ENCODE data around the gene BAHD1.
A peak's percentile ranks its signal among the peaks of the same experiment; 100 is the strongest.

BAHD1 gene

DNA sequence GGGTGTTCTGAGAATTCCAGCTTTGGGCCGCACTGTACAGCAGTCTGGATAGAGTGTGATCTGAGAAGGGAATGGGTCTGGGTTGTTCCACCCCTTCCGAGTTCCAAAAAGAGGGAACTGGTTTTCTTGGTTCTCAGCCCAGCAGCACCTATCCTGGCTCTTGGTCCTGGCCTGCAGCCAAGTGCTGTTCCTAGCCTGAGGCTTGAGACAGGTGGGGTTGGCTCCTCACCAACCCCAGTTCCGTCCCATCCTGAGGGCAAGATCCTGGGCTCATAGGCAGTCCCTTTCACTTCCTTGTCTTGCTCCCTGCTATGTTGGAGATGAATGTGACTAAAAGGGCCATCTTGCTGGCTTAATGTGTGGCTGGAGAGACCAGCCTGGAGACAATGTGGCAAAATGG is 20.0 kb upstream of the BAHD1 start:
- peak in 1 of 42 donors; percentile 48 for DNase-seq

DNA sequence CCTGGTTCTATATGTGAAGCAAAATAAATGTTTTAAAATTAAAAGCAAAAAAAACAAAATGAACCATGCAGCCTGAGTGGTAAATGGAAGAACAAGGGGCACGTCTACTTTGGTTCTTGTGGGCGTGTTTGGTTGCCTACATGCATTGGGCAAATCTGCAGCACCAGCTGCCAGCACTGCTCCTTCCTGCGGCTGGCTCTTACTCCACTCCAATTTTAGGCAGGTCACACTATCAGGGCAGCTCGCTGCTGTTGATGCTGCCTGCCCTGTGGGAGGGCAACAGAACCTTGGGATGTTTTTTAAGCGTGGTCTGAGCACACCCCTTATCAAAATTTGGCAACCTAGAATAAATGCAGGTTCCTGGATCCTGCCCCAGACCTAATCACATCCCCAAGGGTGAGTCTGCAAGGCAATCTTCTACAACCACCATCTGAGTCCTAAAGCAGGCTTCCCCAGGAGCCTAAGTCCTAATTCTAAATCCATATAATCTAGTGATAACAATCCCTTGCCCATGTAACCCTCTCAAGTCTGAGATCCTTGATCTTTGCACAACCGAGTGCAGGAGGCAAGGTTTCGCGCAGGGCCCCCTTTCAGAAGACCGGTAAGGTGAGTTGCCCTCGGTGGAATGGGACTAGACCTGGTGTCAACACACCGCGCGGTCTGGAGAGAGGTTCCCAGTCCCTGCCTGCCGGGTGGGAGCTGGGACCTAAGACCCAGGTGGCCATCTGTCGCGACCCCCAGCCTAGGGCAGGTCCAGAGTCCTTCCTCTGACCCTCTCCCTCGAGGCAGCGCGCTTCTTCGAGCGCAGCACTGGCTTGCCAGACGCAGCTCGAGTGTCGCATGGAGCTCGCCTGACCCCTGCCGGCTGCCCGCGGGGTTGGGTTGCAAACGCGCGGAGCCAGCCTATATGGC is 19.3 kb upstream of the BAHD1 start:
- intact Hi-C loops (cut with DNase I) = loop anchor here (5.0 kb wide), 2 partner anchors 79 to 144 kb away; partner anchors contain the start of gene CCDC9B
- DNase-seq = peak; percentile 67 to 93 (median 85)

More for the DNA sequence above, 20.0 kb upstream of the BAHD1 start:
- intact Hi-C loops (cut with DNase I) = loop anchor here (5.0 kb wide), 2 partner anchors 78 to 143 kb away; partner anchors contain the start of gene CCDC9B

DNA sequence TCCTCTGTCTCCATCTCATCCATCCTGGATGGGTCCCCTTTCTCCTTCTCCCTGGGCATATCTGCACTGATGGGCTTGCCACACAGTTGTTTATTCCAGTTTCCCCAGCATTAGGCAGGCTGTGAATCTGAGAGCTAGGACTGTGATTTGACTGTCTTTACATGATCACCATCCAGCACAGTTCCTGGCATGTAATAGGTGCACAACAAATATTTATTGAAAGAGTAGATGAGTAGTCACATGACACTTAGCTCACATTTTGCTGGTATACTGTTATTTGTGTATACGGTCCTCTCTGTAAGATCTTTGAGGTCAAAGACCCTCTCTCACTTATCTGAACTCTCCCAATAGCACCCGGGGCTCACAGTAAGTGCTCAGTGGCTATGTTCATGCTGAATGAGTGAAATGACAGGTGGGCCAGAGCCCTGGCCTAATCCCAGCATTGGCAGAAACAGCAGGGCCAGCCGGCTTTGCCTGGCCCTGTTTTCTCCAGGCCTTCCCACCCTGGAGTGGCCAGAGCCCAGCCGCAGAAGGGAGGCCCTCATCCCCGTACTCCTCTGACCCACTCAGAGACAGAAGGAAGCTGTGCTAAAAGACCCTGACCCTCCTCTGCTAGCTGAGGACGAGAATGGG is 16.2 kb upstream of the BAHD1 start:
- no peak for DNase-seq
- intact Hi-C loops (cut with DNase I) = loop anchor here (5.0 kb wide), 2 partner anchors 82 to 147 kb away; partner anchors contain the start of gene CCDC9B

DNA sequence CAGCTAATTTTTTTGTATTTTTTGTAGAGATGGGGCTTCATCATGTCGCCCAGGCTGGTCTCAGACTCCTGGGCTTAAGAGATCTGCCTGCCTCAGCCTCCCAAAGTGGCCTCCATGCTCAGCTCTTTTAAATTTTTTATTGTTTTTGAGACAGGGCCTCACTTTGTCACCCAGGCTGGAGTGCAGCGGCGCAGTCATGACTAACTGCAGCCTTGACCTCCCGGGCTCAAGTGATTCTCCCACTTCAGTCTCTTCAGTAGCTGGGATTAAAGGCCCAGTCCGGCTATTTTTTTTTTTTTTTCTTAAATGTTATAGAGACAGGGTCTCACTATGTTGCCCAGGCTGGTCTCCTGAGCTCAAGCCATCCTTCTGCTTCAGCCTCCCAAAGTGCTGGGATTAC is 15.1 kb upstream of the BAHD1 start:
- intact Hi-C loops (cut with DNase I) = no loop called here

DNA sequence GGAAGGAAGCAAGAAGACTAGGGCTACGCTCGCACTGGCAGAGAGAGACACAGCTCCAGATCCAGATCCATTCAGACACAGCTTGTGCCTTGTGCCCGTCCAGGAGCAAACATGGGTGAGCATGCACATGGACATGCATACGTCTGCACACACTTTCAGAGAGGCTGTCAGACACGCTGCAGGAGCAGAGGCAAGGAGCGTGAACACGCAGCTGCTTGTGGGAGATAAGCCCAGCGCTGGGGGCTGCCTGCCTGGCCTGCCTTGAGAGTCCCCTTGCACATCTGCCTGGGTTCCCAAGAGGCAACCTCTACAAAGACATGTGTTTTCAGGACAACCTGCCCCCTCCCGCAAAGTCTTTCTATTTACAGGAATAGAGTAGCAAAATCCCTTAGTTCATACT is 13.6 kb upstream of the BAHD1 start:
- intact Hi-C loops (cut with DNase I) = no loop called here
- DNase-seq = no peak

More for the DNA sequence above, 15.1 kb upstream of the BAHD1 start:
- no peak for DNase-seq

DNA sequence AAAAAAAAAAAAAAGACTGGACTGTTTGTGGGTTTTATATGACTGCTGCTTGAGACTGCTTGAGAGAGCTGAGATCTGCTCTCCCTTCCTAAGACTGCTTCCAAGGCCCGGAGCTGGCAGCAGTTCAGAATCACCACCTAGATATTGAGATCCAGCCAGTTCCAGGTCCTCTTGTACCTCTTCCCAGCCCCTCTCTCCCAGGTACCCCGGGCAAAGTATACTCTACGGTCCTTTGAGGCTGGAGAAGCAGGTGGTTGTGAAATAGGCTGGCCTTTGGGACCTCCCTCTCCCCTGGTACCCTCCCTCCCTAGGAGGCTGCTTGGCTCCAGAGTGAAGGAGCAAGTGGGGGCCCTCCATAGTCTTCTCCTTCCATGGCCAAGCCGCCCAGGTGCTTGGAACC is 12.6 kb upstream of the BAHD1 start:
- intact Hi-C loops (cut with DNase I) = no loop called here
- DNase-seq = no peak

DNA sequence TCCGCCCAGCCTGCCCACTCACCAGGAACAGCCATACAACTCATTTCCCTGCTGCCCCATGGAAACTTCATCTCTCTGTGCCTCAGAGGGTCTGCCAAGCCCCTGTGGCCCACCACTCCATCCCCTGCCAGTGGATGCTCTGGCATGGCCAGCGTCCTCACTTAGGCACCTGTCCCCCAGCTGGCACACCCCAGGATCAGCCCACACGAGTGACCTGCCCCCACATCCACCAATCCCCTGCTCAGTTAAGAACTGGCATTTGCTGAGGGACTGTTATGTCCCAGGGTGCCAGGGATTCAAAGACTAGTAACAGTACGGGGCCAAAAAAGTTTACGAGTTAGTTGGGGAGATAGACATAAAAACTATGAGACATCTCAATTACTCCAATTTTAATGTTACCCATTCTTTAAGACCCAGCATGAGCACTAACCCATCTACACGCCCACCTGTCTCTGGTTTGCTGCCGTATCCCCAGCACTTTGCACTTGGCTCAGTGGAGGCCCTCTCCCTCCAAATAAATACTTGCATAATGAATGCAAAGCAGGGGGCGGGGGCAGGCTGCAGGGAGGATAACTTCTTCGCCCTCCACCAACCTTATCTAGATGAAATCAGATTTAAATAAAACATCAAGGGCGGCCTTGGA is 11.6 kb upstream of the BAHD1 start:
- intact Hi-C loops (cut with DNase I) = no loop called here
- no peak for DNase-seq

DNA sequence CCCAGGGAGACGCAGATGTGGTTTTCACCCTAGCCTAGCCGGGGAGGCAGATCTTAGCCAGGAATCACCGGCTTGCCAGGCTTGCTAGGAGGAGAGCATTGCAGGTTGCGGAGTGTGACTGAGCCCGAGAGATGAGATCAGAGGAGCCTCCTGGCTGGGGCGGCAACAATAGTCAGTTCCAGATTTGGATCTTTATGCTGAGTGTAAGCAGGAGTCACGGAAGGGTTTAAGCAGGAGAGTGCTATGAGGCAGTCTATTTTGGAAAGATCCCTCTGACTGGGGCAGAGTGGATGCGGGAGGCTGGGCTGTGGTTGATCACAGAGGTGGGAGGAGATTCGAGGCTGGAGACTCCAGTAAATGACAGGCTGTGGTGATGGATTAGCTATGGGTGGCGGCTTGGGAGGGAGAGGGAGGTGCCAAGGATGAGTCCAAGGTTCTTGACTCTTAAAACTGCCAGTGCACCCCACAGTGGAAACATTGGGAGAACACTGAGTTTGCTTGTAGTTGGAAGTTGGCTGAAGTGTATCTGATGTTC is 10.4 kb upstream of the BAHD1 start:
- DNase-seq = peak in 15 of 42 donors; percentile 9 to 76 (median 52)
- intact Hi-C loops (cut with DNase I) = no loop called here

DNA sequence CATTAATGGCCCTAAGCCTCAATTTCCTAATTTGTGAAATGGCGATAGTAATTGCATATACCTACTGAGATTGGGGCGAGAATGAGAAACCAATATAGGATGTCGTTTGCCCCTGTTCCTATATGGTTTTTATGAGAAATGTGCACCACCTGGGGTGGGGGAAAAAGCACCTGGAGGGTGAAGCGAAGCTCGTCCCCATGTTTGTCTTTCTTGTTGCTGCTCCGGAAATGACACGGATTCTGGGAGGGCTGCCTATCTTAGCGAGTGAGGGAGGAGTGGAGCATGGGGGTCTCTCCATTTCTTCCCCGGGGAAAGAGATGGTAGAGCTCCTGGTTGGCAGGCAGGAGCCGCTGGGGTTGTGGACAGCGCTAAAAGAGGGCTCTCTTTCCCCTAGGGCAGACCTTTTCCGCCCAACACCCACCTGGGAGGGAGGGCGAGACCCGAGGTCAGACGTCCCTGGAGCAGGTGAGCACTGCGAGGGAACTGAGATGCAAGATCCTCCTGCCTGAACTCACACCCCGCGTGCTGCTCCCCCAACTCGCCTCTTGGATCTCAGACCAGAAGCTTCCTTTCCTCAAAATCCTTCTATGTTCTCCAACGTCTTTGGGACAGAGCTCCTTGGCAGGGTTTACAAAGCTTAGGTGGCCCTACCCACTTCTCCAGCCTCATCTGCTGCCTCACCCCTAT is 5.6 kb upstream of the BAHD1 start:
- intact Hi-C loops (cut with DNase I) = no loop called here
- DNase-seq = no peak

DNA sequence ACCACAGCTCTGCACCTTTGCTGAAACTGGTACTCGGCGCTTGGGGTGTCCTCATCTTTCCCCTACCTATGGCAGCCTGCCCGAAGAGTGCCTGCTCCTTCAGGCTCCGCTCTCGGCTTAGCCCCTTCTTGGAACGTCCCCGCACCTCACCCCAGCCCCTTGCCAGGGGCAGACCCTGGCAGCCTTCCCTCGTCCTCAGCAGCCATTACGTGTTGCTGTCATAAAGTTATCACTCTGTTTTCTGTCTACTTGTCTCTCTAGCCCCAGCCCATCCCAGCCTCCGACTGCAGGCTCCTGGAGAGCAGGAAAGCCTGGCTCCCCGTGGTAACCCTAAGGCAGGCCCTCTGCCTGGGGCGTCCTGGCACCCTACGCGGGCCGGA is 5.1 kb upstream of the BAHD1 start:
- intact Hi-C loops (cut with DNase I) = no loop called here
- no peak for DNase-seq

DNA sequence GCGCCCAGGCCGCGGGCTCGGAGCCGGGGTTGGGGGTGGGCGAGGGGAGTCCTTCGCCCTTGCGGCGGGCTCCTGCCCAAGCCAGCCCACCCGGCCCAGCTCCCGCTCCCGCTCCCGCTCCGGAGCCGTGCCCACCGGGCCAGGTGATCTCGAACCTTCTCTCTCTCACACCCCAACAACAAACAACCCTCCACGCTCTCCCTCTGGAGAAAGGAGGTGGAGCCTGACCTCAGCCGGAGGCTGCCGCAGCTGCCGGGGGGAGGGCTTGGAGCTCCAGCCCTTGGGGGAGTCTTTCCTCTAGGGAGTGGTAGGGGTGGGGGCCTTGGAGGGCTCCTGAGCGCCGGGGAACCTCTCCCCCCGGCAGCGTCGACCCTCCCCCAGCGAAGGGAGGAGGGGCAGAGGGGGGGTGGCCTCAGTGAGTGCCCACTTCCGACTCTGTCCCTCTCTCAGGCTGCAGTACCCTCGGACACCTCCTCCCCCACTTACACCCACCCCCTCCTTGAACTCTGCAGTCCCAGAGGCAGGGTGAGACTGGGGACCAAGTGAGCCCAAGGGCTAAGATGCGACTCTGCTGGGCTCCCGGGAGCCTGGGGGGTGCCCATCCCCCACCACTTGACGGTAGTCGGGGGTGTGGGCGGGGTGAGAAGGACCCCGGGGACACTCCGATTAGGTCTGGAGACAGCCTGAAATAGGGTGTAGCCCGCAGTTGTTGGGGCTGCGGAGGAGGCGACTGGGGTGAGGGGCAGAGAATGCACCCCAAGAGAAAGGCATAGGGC is 4.4 kb upstream of the BAHD1 start:
- DNase-seq = peak in 5 of 42 donors; percentile 27 to 57 (median 51)
- intact Hi-C loops (cut with DNase I) = no loop called here

DNA sequence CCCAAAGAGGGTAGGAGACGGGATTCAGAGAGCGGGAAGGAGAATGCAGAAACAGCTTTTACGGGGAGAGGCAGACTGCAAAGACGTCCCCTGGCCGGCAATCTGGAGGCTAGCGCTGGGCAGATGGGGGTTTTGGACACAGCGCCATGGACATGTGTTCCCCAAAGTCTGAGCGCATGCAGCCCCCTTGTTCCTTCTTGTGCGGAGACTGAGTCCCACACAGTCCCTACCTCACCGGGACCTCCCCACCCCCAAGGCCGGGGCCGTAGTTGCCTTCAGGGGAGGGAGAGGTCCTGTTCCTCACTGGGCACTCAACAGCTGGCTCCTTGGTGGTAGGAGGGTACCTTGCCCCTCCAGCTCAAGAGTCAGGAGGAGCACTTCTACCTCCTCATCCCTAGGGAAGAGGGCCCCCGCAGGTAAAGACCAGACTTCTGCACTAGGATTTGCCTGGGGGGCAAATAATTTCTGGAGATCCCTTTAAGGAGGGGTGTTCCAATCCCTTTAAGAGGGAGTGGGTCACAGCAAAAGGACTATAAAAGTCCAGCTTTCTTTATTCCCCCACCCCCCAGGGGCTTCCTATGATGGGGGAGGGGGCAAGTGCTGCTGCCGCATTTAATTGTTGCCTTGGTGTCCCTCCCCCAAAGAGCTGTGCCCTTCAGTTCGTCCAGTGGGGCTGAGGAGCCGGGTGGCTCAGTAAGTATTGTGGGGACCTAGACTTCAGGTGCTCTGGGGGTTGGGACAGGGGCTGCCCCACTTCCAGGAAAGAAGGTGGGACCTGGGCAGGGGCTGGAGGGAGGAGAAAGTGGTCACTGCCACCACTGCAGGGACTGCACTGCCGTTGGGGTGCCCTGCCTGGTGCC is 3.6 kb upstream of the BAHD1 start:
- no peak for DNase-seq
- intact Hi-C loops (cut with DNase I) = no loop called here

DNA sequence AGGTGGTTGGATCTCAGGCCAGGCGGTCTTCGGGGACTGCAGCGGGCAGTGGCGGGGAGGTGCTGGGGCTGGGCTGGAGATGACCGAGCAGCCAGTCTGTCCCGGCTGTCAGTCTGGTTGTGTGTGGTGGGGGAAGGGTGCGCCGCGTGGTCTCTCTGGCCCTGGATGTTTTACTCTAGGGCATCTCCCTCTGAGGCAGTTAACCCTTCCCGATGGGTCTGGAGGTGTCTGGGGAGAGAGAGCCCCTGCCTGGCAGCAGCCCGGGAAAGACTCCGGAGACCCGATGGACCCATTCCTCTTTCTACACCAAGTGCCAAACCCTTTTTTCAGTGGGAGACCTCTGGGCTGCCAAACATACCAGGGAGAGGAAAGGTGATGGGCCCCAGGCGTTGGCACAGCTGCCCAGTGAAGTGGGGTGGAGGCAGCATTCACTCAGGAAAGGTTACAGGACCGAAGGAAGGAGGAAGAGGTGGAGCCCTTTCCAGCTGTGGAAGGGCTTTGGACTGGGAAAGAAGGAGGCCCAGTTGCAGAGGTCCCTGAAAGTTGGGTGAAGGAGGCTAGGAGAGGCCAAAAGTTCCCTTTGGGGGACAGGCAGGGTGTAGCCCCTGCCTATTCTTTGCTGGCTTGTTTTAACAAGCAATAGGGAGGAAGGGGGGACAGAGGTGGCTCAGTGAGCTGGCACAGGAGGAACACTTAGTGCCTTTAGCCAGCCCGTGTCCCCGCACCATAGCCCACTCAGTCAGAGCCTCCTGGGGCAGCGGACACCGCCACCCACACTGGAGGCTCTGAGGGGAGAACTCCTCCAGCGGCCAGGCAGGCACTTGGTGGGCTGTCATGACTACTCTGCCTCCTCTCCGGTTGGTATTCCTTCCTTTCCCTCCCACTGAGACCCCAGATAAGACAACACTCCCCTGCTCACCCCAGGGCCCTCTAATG is 2.7 kb upstream of the BAHD1 start:
- intact Hi-C loops (cut with DNase I) = no loop called here
- DNase-seq = no peak

DNA sequence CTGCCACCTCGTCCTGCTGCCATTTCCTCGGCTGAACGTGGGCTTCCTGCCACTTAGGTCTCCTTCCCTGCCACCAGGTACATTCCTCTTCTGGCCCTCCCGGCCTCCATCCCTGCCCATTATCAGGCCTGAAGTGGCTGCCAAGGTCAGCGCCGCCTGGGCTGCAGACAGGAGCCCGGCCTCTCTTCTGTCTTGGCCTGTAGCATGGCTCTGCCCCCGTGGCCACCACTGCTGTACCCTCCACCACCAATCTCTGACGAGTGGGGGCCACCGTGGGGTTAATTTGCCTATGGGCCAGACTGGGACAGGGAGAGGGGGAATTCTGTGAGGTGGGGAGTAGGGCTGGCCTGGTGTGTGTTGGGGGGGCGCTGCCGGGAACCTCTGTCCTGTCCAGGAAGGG is 2.0 kb upstream of the BAHD1 start:
- DNase-seq = no peak
- intact Hi-C loops (cut with DNase I) = no loop called here

DNA sequence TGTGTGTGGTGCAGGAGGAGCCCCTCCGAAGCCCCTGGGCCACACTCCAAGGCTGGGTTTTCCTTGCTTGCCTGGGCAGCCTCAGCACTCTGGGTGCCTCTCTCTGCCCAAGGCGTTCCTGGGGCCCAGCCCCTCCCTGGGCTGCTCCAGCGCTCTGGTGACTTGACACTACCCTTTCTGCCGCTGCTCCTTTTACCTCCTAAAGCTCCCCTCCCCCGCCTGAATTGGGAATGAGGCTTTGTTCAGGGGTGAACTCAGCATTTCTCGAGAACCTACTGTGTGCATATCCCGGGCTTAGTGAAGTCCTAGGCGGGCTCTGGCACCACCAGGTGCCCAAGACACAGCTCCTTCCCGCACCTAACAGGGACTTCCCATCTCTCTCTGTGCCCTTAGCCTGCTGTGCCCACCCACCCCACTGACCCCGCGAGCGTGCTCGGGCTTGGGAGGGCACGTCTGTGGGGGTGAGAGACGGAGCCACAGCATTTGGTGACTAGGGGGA is 1.2 kb upstream of the BAHD1 start:
- intact Hi-C loops (cut with DNase I) = no loop called here
- peak in 23 of 42 donors; percentile 20 to 74 (median 45) for DNase-seq
